Measurements from ENCODE around the gene PITPNC1.

GRCh38 chr17:67725807-67726206 is 348.7 kb downstream of the PITPNC1 start:
- no peak for TF ChIP-seq CTCF (IDR thresholded peaks at IDR 0.05)
- no peak for TF ChIP-seq POLR2A (IDR thresholded peaks at IDR 0.05)
- TF ChIP-seq EP300 (IDR thresholded peaks at IDR 0.05), result no peak

Data from tibial nerve (tissue), 4 donors.